ENCODE results near the gene AMPH.
"Not testable (repeated sequence)": the region's sequence is repeated elsewhere in the genome, so short reads cannot be mapped to it uniquely, and the experiment has no call there.

The AMPH gene

DNA sequence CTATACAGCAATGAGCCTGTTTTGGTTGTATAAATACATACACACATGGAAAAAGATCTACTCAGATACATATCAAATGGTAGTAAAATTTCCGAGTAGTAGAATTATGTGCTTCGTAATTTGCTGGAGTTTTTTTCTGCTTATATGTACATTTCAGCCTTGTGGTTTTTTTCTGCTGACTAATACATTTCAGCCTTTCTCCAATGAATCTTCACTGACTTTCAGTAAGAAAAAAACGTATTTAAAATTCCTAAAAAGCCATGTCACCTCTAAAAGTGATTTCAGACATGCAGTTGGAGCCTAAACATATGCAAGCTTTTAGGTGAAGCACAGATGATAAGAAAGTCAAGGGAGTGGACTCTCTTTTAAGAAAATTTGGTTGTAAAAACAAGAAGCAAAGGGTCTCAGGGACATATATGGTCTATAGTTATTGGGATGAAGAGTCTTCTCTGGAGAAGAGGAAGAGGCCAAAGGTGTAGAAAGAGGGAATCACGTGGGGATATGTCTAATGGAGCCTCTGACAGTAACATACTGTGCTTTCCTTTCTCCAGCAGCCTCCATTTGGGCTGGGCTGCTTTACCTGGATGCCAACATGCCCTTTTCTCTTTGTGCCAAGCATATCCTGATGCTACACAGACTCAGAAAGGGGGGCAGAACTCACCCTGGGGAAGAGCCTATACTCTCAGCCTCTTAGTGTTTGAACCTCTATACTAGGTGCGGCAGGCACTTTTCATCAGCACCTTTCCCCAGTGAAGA is 2.4 kb downstream of the AMPH start:
- DNase-seq (ENCODE audit: low spot score) = no peak

DNA sequence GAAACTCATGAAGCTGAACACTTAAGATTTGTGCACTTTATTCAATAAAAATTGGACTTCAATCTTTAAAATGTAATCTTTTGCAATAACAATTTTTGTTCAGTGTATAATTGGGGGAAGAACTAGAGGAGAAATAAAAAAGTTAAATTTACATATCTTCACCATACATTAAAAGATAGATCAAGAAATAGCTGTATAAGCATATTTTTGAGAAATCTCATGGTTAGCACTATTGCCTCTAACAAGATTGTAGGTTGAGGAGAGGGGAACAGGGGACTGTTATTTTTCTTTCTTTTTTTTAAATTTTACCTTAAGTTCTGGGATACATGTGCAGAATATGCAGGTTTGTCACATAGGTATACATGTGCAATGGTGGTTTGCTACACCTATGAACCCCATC is 5.3 kb downstream of the AMPH start:
- no peak for DNase-seq (ENCODE audit: low spot score)

DNA sequence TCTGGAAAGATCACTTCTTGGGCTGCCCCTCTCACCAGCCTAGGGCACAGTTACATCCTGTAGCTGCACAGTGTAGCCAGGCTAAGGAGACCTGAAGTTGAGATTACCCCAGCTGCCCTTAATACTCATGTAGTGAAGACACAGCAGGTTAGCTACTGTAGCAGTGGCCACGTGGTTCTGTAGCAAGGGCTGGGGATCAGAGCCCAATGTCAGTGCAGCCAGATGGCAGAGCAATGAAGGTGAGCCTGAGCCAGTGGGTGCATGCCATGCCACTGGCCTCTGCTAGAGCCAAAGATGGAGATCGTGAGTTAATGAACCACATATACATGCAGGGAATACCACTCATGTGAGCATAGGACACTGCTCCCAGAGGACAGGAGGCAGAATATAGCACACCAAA is 15.5 kb downstream of the AMPH start:
- no peak for DNase-seq (ENCODE audit: low spot score)

DNA sequence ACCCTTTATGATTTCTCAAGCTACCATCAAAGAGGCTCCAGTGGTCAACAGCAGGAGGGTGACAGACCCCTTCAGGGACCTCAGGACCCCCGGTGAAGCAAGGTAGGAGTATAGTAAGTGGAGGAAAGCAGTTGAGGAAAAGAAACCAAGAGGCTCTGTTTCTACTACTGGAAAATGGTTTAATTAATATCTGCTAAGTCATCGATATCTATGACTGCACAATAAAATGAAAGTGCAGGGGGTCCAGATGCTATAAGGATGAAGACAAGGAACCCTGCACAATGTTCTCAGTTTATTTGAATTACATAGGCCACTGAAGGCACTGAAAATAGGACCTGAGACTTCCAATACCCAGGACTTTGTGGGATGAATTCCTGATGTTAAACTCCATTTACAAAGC is 23.7 kb downstream of the AMPH start:
- no peak for DNase-seq (ENCODE audit: low spot score)

DNA sequence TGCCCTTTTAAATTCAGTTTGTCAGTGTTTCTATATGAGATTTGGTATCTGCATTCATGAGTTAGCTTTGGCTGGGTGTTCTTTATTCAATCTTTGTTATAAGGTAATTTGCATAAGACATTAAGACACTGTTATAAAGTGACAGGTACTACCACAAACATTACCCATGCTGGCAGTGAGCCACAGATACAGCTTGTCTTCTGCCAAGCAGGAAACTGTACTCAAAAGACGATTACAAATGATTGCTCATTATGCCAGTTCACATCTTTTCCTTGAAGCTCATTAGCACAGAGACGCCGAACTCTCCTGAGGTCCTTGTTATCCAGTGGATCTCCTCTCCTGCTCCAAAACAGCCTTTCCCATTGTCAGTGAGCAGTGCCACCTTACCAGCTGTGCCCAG is 30.4 kb downstream of the AMPH start:
- no peak for DNase-seq (ENCODE audit: low spot score)

DNA sequence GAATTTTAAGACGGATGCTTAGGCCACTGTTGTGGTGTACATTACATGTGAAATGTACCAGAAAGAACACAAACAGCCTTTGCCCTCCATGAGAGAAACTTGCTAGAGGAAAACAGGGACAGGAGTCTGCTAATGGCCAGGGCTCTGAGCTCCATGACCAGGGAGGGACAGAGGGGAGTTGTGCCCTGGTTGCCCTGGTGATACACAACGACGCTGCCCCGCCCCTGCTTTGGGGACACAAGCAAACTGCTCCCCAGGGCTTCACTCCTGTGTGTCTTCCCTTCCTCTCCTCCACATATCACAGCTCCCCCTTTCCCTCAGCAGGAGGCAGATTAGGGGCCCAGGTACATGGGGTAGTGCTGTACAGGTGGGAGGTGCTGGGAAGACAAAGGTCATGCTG is 36.2 kb downstream of the AMPH start:
- DNase-seq (ENCODE audit: low spot score) = no peak

DNA sequence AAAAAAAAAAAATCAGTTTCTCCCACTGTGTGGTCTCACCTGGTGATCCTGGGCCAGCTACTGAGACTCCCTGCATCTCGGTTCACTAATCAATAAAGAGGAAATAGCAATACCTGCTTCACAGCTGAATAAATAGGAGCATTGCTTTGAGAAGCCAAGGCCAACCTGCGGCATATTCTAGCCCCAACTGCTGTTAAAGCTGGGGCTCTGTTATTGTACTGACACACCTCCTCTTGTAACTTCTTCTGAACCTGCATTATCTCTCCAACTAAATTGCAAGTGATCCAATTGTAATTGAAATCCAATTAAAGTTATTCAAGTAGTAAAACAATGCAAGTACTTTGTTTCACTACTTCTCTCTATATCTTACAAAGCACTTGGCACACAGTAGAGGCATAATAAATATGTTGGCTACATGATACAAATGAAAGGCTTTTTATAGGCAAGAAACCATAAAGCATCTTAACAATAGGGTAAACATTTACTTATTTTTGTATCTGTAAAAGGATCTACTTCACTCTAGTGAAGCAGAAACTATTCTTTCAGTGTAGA is 38.4 kb downstream of the AMPH start:
- DNase-seq (ENCODE audit: low spot score) = no peak

DNA sequence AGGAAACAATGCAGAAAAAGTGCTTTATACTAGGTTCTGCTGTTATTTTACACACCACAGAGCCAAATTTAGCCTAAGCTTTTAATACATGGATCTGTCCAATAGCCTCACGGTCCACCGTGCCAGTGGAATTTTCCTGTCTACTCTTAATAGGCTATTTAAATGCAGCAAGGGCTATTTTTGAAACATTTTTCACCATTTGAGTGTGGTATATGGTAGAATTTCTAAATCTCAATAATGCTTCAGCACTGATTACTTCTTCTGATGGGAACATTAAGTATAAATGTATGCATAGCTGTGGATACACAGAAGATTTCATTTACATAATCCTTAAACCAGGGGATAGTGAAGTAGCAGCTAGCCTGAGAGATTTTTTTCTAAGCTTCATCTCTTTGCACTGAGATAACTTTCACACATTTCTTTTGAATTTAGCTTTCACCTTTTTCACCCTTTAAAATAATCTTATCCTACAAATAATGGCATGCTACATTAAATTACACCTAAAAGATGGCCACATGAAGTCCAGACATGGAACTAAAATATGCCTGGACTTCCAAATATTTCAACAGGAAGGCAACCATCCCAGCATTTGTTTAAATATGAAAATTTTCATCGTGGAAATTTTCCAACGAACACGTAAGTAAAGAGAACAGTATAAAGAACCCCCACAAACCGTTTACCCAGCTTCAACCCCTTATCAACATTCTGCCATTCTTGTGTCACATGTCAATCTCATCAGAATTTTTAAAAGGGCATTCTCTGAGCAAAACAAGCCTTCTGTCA is 45.4 kb downstream of the AMPH start:
- DNase-seq (ENCODE audit: low spot score) = no peak

DNA sequence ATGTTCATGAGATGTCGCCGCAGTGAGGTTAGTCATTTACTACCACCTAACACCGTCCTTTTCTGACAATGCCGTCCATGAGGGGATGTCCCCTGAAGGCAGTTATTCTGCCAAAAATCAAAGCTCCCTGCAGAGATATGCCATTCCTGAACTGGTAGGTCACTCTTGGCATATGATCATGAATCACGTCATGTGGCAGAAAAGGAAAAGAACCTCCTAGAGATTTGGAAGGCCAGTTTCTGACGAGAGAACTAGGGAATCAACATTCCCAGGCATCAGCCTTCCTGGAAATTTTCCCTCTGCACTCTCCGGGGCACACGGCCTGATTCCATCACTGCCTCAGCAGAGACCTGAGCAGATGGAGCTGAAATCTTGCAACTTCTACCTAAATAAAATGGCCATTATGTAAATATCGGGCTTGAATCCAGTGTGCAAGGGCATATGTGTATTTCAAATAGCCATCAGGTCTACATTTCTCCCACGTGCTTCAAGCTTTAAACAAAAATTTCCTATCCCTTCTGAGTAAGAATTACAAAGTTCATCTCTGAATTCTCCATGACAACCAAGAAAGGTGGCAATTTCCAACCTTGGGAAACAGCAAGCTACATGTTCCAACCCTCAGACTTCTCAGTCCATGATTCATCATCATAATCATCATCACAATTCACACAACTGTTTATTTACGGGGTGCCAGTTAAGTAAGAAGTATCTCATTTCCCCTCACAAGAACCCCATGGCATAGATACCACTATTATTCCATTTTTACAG is 46.5 kb downstream of the AMPH start:
- DNase-seq (ENCODE audit: low spot score) = no peak

DNA sequence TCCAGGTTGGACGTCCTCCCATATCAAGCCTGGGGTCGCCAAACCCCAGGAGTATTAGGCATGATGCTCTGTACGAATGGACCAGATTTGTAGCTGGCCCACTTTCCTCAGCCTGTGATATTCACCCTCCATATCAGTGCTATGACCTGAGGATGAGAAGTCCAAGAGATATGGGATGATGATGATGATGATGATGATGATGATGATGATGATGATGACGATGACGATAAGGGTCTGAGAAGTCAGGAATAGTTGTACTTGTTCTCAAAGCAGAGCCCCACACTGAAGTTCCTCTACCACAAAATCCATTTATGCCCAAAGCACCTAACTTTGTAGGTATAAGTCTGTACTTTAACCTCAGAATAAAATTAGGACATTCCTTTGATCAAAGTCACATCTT is 50.7 kb downstream of the AMPH start:
- DNase-seq (ENCODE audit: low spot score) = no peak

DNA sequence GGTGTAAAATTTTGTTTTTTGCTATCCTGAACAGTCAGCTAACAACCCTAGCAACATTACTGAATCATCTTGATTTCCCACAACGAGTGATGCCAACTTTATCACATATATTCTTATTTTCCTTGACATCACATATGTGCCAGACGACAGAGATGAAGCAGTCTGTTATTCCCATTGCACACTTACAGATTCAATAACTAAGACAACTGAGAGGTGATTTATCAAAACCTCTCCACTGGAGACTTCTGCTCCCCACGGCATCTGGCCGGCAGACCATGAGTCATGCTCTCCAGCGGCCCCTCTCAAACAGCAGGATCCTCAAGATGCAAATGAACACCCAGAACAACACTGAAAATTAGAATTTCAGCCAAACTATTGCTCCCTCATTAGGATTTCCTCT is 57.1 kb downstream of the AMPH start:
- DNase-seq (ENCODE audit: low spot score) = no peak

DNA sequence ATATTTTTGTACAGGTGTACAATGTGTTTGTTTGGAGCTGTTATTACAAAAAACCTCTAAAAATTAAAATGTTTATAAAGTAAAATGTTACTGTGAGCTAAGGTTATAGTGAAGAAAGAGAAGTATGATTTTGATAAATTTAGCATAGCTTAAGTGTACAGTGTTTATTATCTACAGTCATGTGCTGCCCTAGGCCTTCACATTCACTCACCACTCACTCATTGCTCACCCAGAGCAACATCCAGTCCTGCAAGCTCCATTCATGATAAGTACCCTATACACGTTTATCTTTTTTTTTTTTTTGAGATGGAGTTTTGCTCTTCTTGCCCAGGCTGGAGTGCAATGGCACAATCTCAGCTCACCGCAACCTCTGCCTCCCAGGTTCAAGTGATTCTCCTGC is 59.6 kb downstream of the AMPH start:
- not testable (repeated sequence) for DNase-seq (ENCODE audit: low spot score)

DNA sequence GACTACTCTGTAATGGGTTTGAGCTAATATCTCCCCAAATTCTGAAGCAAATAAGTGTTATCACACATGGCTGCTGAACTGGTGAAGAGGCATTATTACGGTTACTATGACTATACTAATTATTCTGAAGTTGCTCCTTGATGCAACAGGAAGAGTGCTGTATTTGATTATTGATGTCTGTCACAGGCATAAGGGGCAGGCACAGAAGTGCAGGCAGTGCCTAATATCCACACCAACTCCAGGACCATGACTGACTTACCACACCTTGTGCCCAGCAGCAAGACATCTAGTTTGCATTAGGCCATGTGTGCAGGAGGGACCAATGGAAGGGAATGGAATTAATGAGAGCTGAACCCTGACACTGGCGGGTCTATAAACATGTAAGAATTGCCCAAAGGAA is 62.7 kb downstream of the AMPH start:
- no peak for DNase-seq (ENCODE audit: low spot score)

DNA sequence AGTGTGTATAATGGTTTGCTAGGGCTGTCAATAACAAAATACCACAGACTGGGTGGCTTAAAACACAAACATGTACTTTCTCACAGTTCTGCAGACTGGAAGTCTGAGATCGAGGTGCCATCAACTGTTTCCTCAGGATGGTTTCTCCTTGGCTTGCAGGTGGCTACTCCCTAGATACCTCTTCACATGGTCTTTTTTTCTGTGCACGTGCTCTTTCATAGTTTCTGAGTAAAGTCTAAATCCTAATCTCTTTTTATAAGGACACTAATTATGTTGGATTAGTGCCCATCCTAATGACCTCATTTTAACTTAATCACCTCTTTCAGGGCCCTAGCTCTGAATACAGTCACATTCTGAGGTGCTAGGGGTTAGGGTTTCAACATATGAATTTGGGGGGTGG is 65.9 kb downstream of the AMPH start:
- no peak for DNase-seq (ENCODE audit: low spot score)

DNA sequence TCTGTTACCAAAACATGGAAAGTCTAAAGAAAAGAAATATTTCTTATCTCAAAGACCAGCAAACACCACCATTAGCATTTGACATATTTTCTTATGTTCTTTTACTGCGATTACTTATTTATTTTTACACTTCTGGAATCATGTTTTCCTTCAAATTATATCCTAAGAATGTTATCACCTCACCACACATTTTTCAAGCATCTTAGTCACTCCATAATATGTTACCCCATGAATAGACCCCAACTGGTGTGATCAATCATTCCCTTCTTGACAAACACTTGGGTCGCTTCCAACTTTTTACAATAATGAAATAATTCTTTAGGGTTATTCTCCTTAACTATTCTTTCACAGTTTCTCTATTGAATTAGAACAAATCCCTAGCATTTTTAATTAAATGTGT is 67.4 kb downstream of the AMPH start:
- DNase-seq (ENCODE audit: low spot score) = no peak

DNA sequence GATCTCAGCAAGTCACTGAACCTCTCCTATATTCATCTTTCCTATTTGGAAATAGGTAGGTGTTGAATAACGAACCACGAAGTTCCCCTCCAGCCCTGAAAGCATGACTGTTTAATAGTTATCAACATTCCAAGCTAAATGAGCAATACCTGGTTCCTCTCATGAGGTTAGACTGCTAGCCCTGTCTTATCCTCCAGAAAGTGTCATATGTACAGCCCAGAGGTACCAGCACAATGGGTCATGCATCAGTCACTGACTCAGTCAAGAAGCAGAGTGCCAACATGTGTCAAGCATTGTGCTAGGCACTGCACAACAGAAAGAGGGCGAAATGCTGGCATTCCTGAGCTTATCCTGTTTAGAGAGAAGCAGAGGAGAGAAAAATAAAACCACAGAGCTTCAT is 70.0 kb downstream of the AMPH start:
- DNase-seq (ENCODE audit: low spot score) = no peak

DNA sequence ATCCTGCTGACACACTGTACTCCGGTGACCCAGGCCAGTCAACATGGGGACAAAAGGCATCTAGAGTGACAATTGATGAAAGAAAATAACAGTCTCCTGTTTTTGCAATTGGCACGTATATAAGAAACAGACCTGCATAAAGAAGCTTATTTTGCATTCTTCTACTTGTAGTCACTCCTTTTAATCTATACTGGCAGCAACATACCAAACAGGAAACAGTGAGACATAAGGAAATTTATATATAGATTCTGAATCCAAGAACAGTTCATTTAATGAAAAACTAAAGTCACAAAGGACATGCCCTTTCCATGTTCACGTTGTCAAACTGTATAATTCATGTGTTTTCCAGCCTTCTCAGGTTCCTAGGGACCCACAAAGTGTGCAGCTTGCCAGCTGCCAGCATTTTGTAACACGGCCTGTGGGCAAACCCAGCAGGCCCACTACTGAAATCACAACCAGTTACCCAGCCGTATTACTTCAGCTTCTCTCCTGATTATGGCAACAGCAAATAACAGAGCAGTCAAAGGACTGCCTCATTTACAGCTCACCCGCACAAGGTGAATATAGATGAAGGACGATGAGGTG is 72.3 kb downstream of the AMPH start:
- DNase-seq (ENCODE audit: low spot score) = no peak

DNA sequence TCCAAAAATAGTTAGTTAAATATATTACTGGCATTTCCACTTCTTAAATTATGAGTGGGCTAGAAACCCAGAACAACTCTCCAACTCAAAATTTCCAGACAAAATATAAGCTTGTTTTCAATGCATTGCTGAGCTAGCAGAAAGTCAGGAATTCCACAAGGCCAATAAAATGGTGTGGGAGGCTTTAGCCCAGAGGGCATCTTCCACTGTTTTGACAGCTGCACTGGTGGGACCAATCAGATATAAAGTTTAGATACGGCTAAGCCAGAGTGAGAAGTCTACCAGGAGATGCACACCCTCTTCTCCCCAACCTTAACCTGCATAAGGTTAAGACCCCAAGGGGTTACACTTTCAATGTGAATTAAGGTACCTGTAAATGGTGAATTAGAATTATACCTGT is 76.6 kb downstream of the AMPH start:
- no peak for DNase-seq (ENCODE audit: low spot score)

DNA sequence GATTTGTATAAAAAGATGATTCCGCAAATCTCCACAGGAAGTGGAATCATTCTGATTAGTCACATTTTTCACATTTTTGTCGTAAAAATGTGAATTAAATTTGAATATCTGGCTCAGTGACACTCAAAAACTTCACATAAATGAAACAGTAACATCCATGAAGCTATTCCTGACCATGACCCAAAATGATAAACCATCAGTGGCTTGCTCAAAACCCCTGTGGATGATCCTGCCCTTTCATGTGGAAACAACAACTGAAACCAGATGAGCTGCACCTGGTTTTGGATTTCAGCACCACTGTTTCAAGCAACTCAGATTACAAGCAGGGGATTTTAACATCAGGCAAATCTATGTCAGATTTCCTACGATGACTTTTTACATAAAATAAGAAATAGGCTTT is 80.3 kb downstream of the AMPH start:
- DNase-seq (ENCODE audit: low spot score) = no peak

DNA sequence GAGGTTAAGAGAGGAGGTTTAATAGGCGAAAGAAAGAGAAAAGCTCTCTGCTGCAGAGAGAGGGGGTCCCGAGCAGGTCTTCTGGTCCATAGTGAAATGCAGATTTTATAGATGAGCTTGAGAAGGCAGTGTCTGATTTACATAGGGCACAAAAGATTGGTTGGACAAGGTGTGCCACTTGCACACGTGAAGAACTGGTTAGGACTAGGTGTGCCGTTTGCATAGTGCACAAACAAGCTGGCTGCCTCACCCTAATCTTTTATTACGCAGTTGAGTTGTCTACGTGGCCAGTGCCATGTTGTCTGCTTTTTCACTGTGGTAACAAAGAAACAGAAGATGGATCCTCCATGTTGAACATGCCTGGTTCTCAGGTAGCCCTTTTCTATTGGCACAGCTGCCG is 82.6 kb downstream of the AMPH start:
- DNase-seq (ENCODE audit: low spot score) = no peak

DNA sequence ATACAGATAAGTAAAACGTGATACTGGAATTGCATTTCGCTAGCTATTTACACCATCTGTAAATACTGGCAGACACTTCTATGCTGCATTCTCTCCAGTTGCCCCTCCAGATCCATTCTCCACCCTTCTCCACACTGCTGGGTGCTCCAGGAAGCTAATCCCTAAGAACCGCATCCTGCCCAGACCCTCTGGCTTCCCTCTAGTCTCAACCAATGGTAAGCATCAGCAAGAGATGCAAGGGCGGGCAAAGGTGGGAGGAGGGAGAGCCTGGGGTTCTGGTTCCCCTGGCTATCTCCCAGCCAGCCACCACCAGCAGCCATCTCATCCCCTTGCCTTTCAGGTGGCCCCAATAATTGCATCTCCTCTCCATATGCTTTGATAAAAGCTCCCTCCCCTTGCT is 84.4 kb downstream of the AMPH start:
- no peak for DNase-seq (ENCODE audit: low spot score)

DNA sequence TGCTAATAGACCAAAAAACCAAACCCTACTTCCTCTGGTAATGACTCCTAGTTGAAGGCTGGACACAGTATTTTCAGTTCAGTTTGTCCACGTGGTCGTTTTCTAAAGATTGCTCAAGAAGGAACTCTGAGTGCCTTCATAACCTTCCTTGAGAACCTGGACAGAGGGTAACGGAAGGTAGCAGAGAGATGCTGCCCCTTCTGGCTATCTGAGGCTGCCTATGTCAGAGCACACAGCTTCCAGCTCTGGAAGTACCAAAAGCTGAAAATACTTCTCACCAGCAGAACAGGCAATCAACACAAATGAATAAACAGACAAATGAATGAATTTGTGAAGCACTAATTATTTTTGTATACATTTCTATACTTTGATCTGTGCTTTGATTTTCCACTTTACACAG is 85.2 kb downstream of the AMPH start:
- no peak for DNase-seq (ENCODE audit: low spot score)
